ENCODE results near the gene PIAS2.
"Not testable (repeated sequence)": the region's sequence is repeated elsewhere in the genome, so short reads cannot be mapped to it uniquely, and the experiment has no call there.

PIAS2 gene

DNA sequence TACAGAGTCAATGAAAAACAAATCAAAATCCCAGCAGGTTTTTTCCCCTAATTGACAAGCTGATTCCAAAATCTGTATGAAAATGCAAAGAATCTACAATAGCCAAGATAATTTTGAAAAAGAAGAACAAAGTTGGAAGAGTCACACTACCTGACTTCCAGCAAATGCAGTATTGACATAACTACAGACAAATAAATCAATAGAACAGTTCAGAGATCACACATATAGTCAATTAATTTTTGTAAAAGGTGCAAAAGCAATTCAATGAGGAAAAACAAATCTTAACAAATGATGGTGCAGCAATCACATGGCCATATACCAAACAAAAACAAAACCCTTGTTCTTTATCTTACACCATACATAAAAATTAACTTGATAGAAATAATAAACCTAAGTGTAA, 85.9 kb downstream of the PIAS2 start:
- DNase-seq (ENCODE audit: low read depth), result no peak

DNA sequence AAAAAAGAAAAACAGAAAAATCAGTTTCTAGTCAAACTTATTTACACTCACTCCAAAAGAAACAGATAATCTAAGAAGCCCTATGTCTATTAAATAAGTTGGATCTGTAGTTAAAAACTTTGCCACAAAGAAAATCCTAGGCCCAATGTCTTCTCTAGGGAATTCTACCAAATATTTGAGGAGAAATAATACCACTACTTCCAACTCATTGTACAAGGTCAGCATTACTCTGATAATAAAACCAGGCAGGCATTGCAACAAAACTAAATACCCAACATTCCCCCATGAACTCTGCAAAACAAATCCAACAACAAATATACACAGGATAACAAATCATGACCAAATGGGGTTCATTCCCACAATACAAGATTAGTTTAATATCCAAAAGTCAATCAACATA, 86.7 kb downstream of the PIAS2 start:
- DNase-seq (ENCODE audit: low read depth), result no peak

DNA sequence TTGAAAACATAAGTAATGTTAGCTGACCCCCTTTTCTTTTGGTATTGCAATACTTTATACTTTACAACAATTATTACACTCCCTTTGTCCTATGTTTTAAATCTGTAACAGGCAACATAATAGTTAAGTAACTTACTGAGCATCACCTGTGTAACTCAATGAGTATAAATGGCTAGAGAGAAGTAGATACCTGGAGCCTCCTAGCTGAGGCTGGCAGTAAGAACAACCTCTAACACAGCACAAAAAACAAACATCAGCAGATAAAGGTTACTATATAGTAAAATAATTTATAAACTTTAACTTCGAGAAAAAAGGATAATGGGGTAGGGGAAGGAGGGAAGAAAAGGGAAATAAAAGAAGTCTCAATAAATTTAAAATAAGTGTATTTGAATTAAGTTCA, 87.4 kb downstream of the PIAS2 start:
- no peak for DNase-seq (ENCODE audit: low read depth)

- DNase-seq (ENCODE audit: low read depth), result no peak
These were observed 87.8 kb downstream of the PIAS2 start for GRCh38 chr18:46829531-46829930.

DNA sequence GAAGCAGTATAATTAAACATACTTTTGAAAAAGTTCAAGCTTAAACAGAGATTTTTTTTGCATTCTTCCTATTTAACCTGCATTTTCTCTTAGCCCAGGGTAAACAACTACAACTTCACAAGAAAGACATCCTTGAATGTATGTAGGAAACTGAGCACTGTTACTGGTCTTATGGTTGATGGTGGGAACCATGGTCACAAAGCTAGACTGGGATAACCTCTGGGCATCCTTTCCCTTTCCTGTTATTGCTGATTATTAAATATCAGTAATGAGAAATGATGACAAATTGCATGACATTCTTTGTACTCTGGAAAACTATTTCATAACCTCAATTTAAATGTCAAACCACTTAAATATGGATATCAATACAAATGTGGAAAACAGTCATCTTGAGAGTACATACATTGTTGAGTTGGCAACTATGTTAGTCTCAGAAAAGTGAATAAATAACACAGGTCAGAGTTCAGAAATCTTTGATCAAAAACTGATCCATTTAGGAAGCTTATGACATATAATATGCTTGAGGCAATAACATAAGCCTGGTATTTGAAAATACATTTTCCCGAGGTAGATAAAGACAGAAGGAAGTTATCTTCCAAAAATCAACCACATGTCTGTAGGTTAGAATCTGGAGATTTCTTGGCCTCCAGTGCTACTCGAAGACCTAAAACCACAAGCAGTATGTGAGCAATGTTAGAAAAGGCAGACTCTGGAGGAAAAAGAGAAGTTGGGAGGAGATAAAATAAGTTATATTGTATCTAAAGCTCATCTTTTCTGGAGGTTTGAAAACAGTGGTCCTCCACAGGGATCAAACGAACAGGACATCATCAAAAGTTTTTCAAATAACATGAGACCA, 95.2 kb downstream of the PIAS2 start:
- DNase-seq (ENCODE audit: low read depth), result no peak

DNA sequence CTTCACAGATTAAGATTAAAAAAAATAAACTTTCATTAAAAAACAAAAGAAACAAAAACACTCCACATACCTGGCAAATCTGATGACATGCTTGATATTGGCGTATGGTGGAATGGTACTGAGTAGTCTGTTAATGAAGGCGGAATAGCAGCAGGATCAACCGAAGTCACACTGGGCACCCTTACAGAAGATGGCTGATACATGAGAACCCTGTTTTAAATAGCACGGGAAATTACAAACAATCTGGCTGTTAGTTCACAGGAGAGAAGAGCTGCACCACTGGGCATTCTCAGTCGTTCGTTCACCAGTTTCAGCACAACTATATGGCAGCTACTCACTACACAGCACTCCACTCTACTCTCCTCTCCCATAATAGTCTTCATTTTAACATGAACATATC, 96.4 kb downstream of the PIAS2 start:
- no peak for DNase-seq (ENCODE audit: low read depth)

- no peak for DNase-seq (ENCODE audit: low read depth)
These were observed 101.6 kb downstream of the PIAS2 start for GRCh38 chr18:46815661-46816060.

GRCh38 chr18:46814399-46814798, 102.9 kb downstream of the PIAS2 start:
- no peak for DNase-seq (ENCODE audit: low read depth)

- no peak for DNase-seq (ENCODE audit: low read depth)
These were observed 105.0 kb downstream of the PIAS2 start for GRCh38 chr18:46812311-46812710.

- no peak for DNase-seq (ENCODE audit: low read depth)
These were observed 106.8 kb downstream of the PIAS2 start for GRCh38 chr18:46810481-46811000.

- no peak for DNase-seq (ENCODE audit: low read depth)
These were observed 108.2 kb downstream of the PIAS2 start for GRCh38 chr18:46809145-46809544.

DNA sequence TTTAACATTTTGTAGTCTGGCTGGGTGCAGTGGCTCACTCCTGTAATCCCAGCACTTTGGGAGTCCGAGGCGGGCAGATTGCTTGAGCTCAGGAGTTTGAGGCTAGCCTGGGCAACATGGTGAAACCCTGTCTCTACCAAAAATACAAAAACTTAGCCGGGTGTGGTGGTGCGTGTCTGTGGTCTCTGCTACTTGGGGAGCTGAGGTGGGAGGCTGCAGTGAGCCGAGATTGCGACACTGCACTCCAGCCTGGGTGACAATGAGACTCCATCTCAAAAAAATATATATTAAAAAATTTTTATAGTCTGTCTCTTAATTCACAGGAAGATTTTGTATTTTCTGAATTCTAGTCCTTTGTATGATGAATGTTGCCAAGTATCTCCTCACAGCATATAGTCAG, 121.4 kb downstream of the PIAS2 start:
- not testable (repeated sequence) for DNase-seq (ENCODE audit: low read depth)

DNA sequence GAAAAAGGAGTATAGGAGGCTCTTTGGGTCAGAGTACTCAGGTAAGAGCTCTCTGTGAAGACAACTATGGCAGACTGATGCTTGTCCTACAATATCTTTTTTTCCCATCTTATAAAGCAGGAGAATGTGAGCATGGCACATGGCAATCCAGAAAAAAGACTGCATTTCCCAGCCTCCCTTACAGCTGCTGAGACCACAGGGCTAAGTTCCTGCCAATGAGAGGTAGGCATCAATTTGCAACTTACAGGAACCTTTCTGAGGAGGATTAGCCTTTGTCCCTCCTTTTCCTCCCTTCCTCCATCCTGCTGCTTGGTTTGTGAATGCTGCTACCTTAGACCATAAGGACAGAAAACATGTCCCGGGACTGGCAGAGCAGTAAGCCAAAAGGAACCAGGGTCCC, 122.7 kb downstream of the PIAS2 start:
- DNase-seq (ENCODE audit: low read depth), result no peak

DNA sequence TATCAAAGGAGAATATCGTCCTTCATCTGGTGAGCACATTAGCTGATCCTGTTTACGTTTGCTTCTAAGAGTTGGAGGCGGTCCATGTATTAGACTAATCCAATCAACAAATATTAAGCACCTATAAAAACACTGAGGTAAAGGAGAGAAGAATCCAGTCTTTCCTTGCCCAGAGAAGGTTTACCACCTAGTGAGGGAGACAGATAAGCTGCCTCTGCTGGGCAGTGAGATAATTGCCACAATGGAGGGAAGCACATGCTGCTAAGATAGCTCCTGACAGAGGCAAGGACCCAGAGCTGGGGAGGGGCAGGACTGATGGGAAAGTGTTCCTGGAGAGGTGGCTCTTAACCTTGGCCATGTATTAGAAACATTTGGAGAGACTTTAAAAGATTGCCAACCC, 123.7 kb downstream of the PIAS2 start:
- no peak for DNase-seq (ENCODE audit: low read depth)

GRCh38 chr18:46789088-46789487, 128.2 kb downstream of the PIAS2 start:
- DNase-seq (ENCODE audit: low read depth), result no peak

DNA sequence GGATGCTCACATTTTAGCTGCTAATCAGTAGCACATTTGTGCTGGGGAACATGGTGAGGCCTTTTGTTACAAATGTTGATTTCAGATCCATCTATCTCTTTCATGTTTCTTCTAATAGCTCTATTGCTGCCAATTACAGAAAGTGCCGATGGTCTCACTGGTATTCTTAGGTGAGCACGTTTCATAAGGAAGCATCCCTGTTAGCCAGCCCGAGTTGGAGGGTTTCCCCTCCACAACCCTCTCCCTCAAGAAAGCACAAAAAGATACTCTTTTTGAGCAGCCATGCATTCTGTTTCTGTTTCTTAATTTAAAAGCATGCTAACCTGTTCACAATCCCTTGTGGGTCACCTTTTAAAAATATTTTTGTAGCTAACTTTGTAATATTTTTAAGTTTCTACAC, 129.6 kb downstream of the PIAS2 start:
- no peak for DNase-seq (ENCODE audit: low read depth)

- no peak for DNase-seq (ENCODE audit: low read depth)
These were observed 144.9 kb downstream of the PIAS2 start for GRCh38 chr18:46772357-46772756.

DNA sequence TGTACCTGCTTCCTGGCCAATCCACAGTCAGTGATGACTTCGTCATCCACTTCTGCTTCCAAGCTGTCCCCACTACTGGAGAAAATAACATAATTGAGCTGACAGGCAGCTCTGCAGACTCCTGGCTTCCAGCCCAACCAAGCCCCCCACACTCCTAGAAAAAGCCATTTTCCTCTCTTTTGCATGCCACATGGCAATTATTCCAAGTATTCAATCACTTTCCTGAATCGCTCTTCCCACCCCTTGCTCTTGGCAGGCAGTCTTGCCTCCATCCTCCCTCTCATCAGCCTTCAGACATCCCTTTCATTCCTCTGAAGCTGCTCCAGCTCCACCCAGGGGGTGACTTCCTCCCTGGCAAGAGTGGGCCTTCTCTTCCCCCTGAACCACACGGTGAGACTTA, 146.2 kb downstream of the PIAS2 start:
- DNase-seq (ENCODE audit: low read depth), result no peak

GRCh38 chr18:46770708-46771107, 146.6 kb downstream of the PIAS2 start:
- no peak for DNase-seq (ENCODE audit: low read depth)

DNA sequence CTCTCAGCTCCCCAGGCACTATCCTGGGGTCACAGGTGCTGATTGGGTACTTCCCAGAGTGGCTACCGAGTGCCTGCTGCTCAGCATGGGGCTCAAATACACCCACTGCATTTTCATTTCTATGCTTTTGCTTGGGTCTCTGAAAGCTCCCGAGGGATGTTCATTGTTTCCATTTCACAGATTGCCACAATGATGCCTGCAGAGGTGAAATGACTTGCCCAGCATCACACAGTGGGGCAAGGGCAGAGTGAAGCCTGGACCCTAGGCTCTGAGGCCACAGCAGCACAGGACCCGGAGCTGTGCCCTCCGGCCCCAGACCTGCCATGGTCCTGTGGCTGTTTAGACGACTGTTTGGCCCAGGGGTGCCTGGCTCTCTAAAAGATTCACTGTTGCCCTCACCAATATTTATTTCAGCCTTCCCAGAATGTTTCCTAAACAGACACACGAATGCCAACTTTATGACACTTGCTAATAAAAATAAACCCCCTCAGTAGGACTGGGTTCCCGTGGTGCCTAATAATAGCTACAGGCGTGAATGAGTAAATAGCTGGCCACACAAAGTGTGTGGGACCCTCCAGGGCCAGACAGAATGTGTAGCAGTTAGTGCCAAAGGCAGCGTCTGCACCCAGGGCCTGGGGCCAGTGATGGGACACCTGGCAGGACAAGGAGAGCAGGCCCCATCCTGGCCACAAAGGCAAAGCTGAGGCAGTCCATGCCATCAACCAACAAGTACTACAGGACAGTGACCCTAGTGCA, 149.0 kb downstream of the PIAS2 start:
- DNase-seq (ENCODE audit: low read depth), result no peak

- no peak for DNase-seq (ENCODE audit: low read depth)
These were observed 150.1 kb downstream of the PIAS2 start for GRCh38 chr18:46767217-46767616.

- no peak for DNase-seq (ENCODE audit: low read depth)
These were observed 152.7 kb downstream of the PIAS2 start for GRCh38 chr18:46764586-46764985.

DNA sequence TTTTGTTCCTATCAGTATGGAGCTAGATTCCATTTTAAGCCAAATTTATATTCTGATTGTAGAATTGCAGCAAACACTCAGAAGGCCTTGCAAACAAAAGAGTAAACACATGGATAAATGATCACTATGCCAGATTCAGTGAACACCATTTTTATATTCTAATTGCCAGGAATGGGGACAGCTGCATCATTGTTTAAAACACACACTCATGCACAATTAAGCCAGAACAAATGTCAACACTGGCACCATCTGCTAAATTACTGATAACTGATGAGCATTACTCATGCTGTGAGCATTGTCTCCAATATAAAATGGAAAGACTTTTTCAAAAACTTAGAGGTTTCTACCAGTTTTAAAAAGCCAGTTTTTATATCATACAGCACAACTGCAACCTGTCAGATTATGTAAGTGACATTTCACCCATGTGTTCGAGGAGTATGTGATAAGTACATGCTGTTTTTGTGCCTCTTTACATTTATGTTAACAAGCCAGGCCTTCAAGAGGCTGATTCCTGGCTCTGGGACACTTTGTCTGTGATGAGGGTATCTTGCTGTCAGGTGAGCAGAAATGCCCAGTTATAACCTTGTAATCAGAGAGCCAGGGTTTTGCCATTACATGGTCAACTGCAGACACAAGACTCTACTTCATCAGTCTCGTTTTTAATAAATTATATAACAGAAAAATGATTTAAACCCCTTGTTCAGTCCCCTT, 156.1 kb downstream of the PIAS2 start:
- DNase-seq (ENCODE audit: low read depth), result no peak

All from fibroblast of gingiva (primary cell).